HL-60 (cell line): ENCODE results near the gene LANCL1.

Source experiments
- DNase-seq, 2 experiments: peaks; one replicate each; pipeline ENCODE4 v3.0.0-alpha.2; 2010 to 2020; ENCODE audit warnings: low read depth in 1 of 2, low spot score in 1 of 2
- H3K27ac ChIP-seq: fragments of 250-450 bp; sonication (Bioruptor Pico); replicated peaks from 2 replicates; pipeline ENCODE4 v1.5.1; 2020; ENCODE audit warnings: mild to moderate bottlenecking, moderate library complexity
- H3K27me3 ChIP-seq: fragments of 250-450 bp; sonication (Bioruptor Pico); 2 replicates; pipeline ENCODE4 v1.5.1; 2021; ENCODE audit warnings: mild to moderate bottlenecking, moderate library complexity; ENCODE audit not compliant: insufficient read depth, poor library complexity, severe bottlenecking
- H3K4me3 ChIP-seq: replicated peaks from 2 replicates; pipeline ENCODE4 v1.5.1; 2011; ENCODE audit warnings: mild to moderate bottlenecking, control low read depth, low read length; ENCODE audit not compliant: insufficient read depth
- CTCF ChIP-seq: IDR thresholded peaks from one replicate; pipeline ENCODE4 v1.5.1; 2011; ENCODE audit warnings: low read length, control low read depth, inconsistent platforms; ENCODE audit not compliant: insufficient read depth
- GABPA ChIP-seq: IDR thresholded peaks from 2 replicates; pipeline ENCODE4 v1.6.1; 2012; ENCODE audit warnings: low read depth
- POLR2AphosphoS5 ChIP-seq: IDR thresholded peaks from 2 replicates; pipeline ENCODE4 v1.6.1; 2012; ENCODE audit warnings: low read depth
- REST ChIP-seq: IDR thresholded peaks from 2 replicates; pipeline ENCODE4 v1.6.1; 2012; ENCODE audit warnings: low read depth; ENCODE audit not compliant: insufficient replicate concordance
- SPI1 ChIP-seq: IDR thresholded peaks from 2 replicates; pipeline ENCODE4 v1.6.1; 2012; ENCODE audit warnings: low read depth, mild to moderate bottlenecking, borderline replicate concordance

The LANCL1 gene

GRCh38 chr2:210515911-210516310 lies 39.4 kb upstream of the LANCL1 start:
- no peak for TF ChIP-seq GABPA
- no peak for DNase-seq
- Histone ChIP-seq H3K27me3 (no peaks in the 10 kb centered on the region), H3K4me3 (no peak overlapping the region), H3K27ac (no peak overlapping the region)

- no peak for DNase-seq
- H3K27me3 ChIP-seq: no peaks in the 10 kb centered on the region
Observed at GRCh38 chr2:210503725-210504191, 27.2 kb upstream of the LANCL1 start.

GRCh38 chr2:210503001-210503623 lies 26.6 kb upstream of the LANCL1 start:
- H3K27me3 ChIP-seq: no peaks in the 10 kb centered on the region
- H3K27ac ChIP-seq: no peak overlapping the region
- TF ChIP-seq CTCF (peak; percentile 77), POLR2AphosphoS5 (no peak)
- H3K4me3 ChIP-seq: no peak overlapping the region
- peak in 1 of 2 experiments; percentile 32 for DNase-seq

More at GRCh38 chr2:210503725-210504191, 27.2 kb upstream of the LANCL1 start:
- Histone ChIP-seq H3K4me3 (no peak overlapping the region), H3K27ac (no peak overlapping the region)
- TF ChIP-seq CTCF: no peak
- TF ChIP-seq SPI1: no peak
- no peak for TF ChIP-seq REST
- no peak for TF ChIP-seq POLR2AphosphoS5
- TF ChIP-seq GABPA: no peak

- H3K27me3 ChIP-seq: no peaks in the 10 kb centered on the region
- H3K4me3 ChIP-seq: no peak overlapping the region
- no peak for TF ChIP-seq CTCF
- TF ChIP-seq GABPA: no peak
- no peak for TF ChIP-seq POLR2AphosphoS5
- peak; percentile 86 for TF ChIP-seq SPI1
- DNase-seq: peak in 1 of 2 experiments; percentile 50
- no peak overlapping the region for H3K27ac ChIP-seq
Observed at GRCh38 chr2:210496512-210496911, 20.0 kb upstream of the LANCL1 start.

- H3K27ac ChIP-seq: no peak overlapping the region
- no peak overlapping the region for H3K4me3 ChIP-seq
- no peak for DNase-seq
- no peaks in the 10 kb centered on the region for H3K27me3 ChIP-seq
- no peak for TF ChIP-seq CTCF
- no peak for TF ChIP-seq REST
- TF ChIP-seq POLR2AphosphoS5: no peak
- no peak for TF ChIP-seq SPI1
- TF ChIP-seq GABPA: no peak
Observed at GRCh38 chr2:210493528-210493927, 17.0 kb upstream of the LANCL1 start.
